Measurements from ENCODE around the gene RASAL1.
"Not testable (repeated sequence)": the region's sequence is repeated elsewhere in the genome, so short reads cannot be mapped to it uniquely, and the experiment has no call there.

Gene RASAL1

DNA sequence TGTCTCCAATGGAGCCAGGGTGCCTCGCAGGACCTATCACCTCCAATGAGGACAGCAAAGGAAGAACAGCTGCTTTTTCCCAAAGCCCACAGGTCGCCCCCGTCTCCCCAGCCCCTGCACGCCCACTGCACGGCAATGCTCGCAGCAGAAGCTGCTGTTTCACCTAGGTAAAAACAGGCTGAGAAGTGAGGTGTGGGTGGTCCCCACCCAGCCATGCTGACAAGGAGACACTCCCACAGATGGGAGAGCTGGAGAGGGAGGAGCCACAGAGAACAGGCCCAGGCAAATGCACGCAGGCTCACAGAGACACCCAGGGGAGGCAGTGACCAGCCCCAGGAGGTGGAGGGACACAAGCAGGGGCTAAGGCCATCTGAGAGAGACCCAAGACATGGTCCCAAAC is 24.4 kb upstream of the RASAL1 start:
- no peak for DNase-seq

- DNase-seq, result no peak
These were observed 23.1 kb upstream of the RASAL1 start for GRCh38 chr12:113158439-113159203.

GRCh38 chr12:113157218-113157859 is 21.8 kb upstream of the RASAL1 start:
- DNase-seq, result no peak

DNA sequence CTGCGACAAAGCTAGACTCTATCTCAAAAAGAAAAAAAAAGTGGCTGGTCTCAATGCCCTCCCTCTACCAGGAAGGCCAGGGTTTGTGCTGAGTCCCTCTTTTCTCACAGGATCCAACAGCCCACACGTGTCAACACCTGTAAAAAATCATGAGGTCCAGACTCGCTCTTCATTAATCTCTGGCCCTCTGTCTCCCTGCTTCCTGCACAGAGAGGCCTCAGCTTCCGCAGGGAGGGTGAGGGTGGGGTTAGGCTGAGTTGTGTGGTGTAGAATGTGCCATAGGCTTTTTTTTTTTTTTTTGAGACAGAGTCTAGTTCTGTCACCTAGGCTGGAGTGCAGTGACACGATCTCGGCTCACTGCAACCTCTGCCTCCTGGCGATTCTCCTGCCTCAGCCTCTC is 20.1 kb upstream of the RASAL1 start:
- no peak for DNase-seq

- no peak for DNase-seq
These were observed 19.5 kb upstream of the RASAL1 start for GRCh38 chr12:113155060-113155459.

DNA sequence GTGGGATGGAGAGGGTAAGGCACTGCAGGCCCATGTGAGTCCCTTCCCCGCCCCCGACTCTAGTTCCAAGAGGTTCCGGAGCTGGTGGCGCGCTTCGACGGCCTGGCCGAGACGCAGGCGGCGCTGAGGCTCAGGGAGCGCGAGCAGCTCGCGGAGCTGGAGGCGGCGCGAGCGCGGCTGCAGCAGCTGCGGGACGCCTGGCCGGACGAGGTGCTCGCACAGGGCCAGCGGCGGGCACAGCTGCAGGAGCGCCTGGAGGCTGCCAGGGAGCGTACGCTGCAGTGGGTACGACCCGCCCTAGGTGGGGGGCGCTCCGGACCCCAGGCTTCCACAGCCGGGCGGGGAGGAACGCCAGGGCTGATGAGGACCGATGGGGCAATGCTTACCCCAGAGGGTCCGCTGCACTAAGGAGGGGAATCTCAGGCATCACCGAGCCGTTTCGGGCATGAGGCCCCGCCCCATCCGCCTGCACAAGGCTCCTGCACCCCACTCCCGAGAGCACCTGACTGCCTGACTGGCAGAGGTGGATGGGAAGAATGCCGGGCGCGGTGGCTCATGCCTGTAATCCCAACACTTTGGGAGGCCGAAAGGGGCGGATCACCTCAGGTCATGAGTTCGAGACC is 18.9 kb upstream of the RASAL1 start:
- no peak for DNase-seq

DNA sequence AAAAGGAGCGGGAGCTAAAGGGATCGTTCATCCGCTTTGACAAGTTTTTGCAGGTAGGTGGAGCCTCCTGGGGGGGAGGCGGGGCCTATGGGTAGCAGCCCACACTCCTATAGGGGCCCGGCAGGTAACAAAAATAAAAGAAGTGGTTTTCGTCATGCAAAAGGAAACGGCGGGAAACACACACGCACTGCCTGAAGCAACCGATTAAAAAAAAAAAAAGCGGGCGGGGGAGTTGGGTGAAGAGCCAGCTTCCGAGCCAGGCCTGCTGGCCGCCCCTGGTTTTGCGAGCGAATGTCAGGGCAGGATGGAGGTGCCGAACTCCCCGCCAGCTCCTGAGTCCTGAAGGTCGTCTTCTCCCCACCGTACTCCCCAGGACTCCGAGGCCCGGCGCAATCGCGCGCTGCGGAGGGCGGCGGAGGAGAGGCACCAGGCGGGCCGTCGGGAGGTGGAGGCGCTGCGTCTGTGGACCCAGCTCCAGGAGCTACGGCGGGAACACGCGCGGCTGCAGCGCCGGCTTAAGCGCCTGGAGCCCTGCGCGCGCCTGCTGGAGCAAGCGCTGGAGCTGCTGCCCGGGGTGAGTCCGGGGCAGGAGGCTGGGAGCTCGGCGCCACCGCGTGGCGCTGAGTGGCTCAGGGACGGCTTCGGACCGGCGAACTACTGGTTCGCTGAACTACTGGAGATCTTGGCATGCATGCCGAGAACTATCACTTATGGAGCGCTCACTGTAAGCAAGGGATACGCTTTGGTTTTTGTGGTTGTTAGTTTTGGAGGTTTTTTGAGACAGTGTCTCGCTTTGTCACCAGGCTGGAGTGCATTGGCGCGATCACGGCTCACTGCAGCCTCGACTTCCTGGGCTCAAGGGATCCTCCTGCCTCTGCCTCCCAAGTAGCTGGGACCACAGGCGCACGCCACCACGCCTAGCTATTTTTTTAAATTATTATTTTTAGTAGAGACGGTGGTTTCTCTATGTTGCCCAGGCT is 17.6 kb upstream of the RASAL1 start:
- peak in 1 of 2 donors; percentile 40 for DNase-seq

GRCh38 chr12:113152196-113152834 is 16.8 kb upstream of the RASAL1 start:
- DNase-seq, result no peak

DNA sequence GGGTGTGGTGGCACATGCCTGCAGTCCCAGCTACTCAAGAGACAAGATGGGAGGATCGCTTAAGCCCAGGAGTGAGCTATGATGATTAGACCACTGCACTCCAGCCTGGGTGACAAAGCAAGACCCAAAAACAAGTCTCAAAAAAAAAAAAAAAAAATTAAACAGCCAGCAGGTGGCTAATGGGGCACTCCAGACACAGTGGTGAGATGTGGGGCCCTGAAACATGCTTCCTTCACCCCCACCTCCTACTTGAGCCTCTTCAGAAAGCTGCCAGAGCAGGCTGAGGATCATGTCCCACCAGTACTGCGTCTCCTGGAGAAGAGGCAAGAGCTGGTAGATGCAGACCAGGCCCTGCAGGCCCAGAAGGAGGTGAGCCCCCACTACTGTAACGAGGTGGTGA is 16.1 kb upstream of the RASAL1 start:
- DNase-seq, result no peak

- DNase-seq, result no peak
These were observed 14.0 kb upstream of the RASAL1 start, which contains the start of gene CFAP73 for GRCh38 chr12:113149361-113150150. Gene CFAP73, plus strand, starts transcription at chr12:113149724. Its CDS starts 134 bp downstream, at chr12:113149858.

- DNase-seq, result no peak
These were observed 11.4 kb upstream of the RASAL1 start for GRCh38 chr12:113146999-113147398.

GRCh38 chr12:113145720-113146551 is 10.4 kb upstream of the RASAL1 start:
- no peak for DNase-seq

DNA sequence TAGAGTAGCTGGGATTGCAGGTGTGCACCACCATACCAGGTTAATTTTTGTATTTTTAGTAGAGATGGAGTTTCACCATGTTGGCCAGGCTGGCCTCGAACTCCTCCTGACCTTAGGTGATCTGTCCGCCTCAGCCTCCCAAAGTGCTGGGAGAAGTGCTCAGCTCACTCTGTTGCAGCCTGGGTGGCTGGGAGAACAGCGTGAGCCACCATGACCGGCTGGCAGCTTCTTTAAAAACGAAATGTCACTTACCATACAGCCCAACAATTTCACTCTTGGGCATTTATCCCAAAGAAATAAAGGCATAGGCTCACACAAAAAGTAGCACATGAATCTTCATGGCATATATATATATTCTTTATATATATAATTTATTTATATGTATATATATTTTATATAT is 9.2 kb upstream of the RASAL1 start:
- no peak for DNase-seq

DNA sequence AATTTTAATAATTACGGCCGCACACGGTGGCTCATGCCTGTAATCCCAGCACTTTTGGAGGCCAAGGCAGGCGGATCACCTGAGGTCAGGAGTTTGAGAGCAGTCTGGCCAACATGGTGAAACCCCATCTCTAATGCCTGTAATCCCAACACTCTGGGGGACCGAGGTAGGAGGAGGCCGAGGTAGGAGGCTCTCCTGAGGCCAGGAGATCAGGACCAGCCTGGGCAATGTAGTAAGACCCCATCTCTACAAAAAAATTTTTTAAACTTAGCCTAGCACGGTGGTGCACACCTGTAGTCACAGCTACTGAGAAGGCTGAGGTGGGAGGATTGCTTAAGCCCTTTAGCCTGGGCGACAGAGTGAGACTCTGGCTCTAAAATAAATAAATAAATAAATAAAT is 8.4 kb upstream of the RASAL1 start:
- DNase-seq, result no peak

DNA sequence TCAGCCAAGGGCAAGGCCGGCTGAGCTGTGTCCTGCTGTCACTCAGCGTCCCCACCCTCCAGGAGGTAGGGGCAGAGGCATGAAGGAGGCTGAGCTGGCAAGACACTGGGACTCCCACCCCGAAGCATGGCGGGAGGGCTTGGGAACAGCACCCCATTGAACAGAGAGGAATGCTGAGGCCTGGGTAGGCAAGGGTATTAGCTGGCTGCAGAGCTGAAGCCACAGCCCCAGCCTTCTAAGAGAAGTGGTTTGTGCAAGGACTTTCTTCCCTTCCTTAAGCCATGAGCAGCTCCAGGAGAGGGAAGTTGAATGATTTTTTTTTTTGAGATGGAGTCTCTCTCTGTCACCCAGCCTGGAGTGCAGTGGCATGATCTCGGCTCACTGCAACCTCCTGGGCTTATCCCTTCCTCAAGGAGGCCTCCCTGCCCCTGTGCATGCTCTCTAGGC is 7.3 kb upstream of the RASAL1 start:
- DNase-seq, result no peak

- peak; percentile 20 to 52 for DNase-seq
These were observed 6.8 kb upstream of the RASAL1 start for GRCh38 chr12:113142173-113142885.

DNA sequence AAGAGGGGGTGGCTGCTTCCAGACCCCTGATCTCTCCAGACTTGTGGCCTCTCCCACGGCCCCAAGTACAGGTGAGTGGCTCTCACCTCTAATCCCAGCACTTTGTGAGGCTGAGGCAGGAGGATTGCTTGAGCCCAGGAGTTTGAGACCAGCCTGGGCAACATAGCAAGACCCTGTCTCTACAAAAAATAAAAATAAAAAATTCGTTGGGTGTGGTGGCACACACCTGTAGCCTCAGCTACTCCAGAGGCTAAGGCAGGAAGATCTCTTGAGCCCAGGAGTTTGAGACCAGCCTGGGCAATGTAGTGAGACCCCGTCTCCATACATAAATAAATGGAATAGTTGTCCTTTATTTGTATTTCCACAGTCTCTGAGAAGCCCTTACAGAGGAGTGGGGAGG is 6.2 kb upstream of the RASAL1 start:
- DNase-seq, result not testable (repeated sequence)

- no peak for DNase-seq
These were observed 5.1 kb upstream of the RASAL1 start for GRCh38 chr12:113140706-113141105.

DNA sequence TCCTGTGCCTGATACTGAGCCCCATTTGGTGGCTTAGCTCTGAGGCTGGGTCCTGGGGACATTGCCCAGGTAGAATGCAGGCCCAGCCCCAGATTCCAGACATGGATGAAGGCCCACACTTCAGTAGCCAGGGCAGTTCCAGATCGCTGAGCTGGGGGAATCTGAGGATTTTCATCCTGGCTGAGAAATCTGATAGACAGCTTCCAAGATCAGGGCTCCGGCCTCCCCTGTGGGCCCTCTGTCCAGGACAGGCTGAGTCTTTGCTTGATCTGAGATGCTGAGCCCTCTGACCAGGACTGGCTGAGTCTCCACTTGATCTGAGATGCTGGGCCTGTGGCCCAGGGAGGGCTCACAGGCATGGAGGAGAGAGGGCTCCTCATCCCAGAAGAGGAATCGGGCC is 3.3 kb upstream of the RASAL1 start:
- DNase-seq, result no peak
